Hepatocyte (in vitro differentiated cells): Measurements from ENCODE around the gene ZNF536.

ENCODE experiments used
- EZH2 ChIP-seq: fragments of 200-600 bp; sonication (generic); IDR thresholded peaks from 2 replicates; pipeline ENCODE4 v1.6.1; 2016; ENCODE audit warnings: antibody characterized with exemption, mild to moderate bottlenecking, borderline replicate concordance
- TF ChIP-seq, protein P1 (sequence below): fragments of 200-600 bp; sonication (generic); IDR thresholded peaks from 2 replicates; pipeline ENCODE4 v1.5.1; 2016; ENCODE audit warnings: antibody characterized with exemption, mild to moderate bottlenecking; ENCODE audit not compliant: poor library complexity

DNA sequence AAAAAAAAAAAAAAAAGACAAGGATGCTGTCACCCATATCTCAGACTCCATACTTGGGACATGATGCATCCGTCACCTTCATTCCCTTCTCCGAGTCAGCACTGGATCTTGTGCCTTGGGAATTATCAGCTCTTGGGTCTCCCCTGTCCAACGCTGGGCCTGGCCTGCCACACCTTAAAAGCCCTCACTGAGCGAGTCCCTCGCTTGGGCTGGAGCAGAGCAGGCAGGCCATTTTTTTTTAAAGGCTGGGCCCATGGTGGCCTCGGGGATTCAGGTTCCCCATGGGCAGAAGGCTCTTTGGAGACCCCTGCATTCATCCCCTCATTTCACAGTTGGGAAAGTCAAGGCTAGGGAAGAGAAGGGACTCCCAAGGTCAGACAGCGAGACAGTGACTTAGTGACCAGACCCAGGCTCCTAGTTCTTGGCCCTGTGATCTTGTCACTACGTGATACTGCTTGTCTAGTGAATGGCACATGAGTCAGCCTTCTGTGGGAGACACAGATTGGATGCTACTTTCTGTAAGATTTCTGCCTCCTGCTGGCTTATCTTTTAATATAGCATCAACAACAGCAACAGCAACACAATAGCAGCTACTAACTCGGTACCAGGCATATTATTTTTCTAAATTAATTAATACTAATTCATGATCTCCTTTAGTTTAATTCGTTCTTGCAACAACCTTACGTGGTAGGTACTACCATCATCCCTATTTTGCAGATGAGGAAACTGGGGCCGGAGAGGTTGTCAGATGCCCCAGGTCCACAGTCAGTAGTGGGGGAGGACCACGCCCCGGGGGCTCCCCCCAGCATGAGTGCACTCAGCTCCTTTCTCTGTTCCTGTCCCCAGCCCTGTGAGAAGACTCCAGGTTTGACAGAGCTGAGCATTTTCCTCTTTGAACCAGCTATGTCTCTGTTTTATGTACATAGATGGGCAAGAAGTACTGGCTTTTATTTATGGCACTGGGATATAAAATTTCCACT is 27.4 kb upstream of the ZNF536 start:
- TF ChIP-seq, protein P1, sequence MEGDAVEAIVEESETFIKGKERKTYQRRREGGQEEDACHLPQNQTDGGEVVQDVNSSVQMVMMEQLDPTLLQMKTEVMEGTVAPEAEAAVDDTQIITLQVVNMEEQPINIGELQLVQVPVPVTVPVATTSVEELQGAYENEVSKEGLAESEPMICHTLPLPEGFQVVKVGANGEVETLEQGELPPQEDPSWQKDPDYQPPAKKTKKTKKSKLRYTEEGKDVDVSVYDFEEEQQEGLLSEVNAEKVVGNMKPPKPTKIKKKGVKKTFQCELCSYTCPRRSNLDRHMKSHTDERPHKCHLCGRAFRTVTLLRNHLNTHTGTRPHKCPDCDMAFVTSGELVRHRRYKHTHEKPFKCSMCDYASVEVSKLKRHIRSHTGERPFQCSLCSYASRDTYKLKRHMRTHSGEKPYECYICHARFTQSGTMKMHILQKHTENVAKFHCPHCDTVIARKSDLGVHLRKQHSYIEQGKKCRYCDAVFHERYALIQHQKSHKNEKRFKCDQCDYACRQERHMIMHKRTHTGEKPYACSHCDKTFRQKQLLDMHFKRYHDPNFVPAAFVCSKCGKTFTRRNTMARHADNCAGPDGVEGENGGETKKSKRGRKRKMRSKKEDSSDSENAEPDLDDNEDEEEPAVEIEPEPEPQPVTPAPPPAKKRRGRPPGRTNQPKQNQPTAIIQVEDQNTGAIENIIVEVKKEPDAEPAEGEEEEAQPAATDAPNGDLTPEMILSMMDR = no peak
- no peak for TF ChIP-seq EZH2
